Measurements from ENCODE around the gene DDX54. TPM values are rescaled to one million over a fixed set of nuclear protein-coding genes. Genes with fewer than 3 reads are reported as not detected.

Gene DDX54
- total RNA-seq, 1 donor from 2014 or later: 36.9 TPM

DNA sequence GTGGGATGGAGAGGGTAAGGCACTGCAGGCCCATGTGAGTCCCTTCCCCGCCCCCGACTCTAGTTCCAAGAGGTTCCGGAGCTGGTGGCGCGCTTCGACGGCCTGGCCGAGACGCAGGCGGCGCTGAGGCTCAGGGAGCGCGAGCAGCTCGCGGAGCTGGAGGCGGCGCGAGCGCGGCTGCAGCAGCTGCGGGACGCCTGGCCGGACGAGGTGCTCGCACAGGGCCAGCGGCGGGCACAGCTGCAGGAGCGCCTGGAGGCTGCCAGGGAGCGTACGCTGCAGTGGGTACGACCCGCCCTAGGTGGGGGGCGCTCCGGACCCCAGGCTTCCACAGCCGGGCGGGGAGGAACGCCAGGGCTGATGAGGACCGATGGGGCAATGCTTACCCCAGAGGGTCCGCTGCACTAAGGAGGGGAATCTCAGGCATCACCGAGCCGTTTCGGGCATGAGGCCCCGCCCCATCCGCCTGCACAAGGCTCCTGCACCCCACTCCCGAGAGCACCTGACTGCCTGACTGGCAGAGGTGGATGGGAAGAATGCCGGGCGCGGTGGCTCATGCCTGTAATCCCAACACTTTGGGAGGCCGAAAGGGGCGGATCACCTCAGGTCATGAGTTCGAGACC, 30.8 kb downstream of the DDX54 start:
- H4K20me1 ChIP-seq (ENCODE audit: low read depth): peaks cover 33% of the 10 kb centered on the region
- TF ChIP-seq EZH2 (IDR thresholded peaks at IDR 0.05) (no peak), EZH2phosphoT487 (IDR thresholded peaks at IDR 0.05) (no peak)
- TF ChIP-seq, protein P1, sequence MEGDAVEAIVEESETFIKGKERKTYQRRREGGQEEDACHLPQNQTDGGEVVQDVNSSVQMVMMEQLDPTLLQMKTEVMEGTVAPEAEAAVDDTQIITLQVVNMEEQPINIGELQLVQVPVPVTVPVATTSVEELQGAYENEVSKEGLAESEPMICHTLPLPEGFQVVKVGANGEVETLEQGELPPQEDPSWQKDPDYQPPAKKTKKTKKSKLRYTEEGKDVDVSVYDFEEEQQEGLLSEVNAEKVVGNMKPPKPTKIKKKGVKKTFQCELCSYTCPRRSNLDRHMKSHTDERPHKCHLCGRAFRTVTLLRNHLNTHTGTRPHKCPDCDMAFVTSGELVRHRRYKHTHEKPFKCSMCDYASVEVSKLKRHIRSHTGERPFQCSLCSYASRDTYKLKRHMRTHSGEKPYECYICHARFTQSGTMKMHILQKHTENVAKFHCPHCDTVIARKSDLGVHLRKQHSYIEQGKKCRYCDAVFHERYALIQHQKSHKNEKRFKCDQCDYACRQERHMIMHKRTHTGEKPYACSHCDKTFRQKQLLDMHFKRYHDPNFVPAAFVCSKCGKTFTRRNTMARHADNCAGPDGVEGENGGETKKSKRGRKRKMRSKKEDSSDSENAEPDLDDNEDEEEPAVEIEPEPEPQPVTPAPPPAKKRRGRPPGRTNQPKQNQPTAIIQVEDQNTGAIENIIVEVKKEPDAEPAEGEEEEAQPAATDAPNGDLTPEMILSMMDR (IDR thresholded peaks at IDR 0.05): peak; percentile 3
- H3K27me3 ChIP-seq: peaks cover 65% of the 10 kb centered on the region
- H3K4me3 Mint-ChIP-seq: peak overlapping the region; percentile 55
- no peaks in the 10 kb centered on the region for H3K9me3 Mint-ChIP-seq
- peak overlapping the region; percentile 86 for H3K4me2 ChIP-seq
- H3K27ac ChIP-seq: no peak overlapping the region
- H3K4me1 ChIP-seq: peaks cover 6% of the 10 kb centered on the region
- H3K4me1 Mint-ChIP-seq: peaks cover 30% of the 10 kb centered on the region
- H3K27ac Mint-ChIP-seq: no peak overlapping the region
- H3K79me2 ChIP-seq (ENCODE audit: low read depth): no peaks in the 10 kb centered on the region
- peak overlapping the region; percentile 78 for H2AFZ ChIP-seq (replicated peaks)
- peaks cover 9% of the 10 kb centered on the region for H3K36me3 Mint-ChIP-seq
- peak overlapping the region; percentile 51 for H3K4me3 ChIP-seq
- peaks cover 28% of the 10 kb centered on the region for H3K27me3 Mint-ChIP-seq (ENCODE audit: insufficient read depth, low read depth)
- H3K36me3 ChIP-seq: no peaks in the 10 kb centered on the region
- no peaks in the 10 kb centered on the region for H3K9me3 ChIP-seq (ENCODE audit: low read depth)
- H3K9ac ChIP-seq: no peak overlapping the region
- DNase-seq (ENCODE audit: low spot score): peak; percentile 86
- peaks cover 46% of the 10 kb centered on the region for H3F3A ChIP-seq (ENCODE audit: low read depth)

DNA sequence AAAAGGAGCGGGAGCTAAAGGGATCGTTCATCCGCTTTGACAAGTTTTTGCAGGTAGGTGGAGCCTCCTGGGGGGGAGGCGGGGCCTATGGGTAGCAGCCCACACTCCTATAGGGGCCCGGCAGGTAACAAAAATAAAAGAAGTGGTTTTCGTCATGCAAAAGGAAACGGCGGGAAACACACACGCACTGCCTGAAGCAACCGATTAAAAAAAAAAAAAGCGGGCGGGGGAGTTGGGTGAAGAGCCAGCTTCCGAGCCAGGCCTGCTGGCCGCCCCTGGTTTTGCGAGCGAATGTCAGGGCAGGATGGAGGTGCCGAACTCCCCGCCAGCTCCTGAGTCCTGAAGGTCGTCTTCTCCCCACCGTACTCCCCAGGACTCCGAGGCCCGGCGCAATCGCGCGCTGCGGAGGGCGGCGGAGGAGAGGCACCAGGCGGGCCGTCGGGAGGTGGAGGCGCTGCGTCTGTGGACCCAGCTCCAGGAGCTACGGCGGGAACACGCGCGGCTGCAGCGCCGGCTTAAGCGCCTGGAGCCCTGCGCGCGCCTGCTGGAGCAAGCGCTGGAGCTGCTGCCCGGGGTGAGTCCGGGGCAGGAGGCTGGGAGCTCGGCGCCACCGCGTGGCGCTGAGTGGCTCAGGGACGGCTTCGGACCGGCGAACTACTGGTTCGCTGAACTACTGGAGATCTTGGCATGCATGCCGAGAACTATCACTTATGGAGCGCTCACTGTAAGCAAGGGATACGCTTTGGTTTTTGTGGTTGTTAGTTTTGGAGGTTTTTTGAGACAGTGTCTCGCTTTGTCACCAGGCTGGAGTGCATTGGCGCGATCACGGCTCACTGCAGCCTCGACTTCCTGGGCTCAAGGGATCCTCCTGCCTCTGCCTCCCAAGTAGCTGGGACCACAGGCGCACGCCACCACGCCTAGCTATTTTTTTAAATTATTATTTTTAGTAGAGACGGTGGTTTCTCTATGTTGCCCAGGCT, 32.2 kb downstream of the DDX54 start:
- Histone ChIP-seq H3K27ac (no peak overlapping the region), H3K27me3 (peaks cover 65% of the 10 kb centered on the region), H3K4me1 (peaks cover 9% of the 10 kb centered on the region), H3K4me2 (peak overlapping the region; percentile 86), H3F3A (ENCODE audit: low read depth) (peaks cover 53% of the 10 kb centered on the region), H3K4me3 (peak overlapping the region; percentile 50), H4K20me1 (ENCODE audit: low read depth) (peaks cover 25% of the 10 kb centered on the region), H3K79me2 (ENCODE audit: low read depth) (no peaks in the 10 kb centered on the region), H3K9ac (no peak overlapping the region), H3K9me3 (ENCODE audit: low read depth) (no peaks in the 10 kb centered on the region), H3K36me3 (no peaks in the 10 kb centered on the region), H2AFZ (replicated peaks) (peak overlapping the region; percentile 80)
- H3K4me3 Mint-ChIP-seq: peak overlapping the region; percentile 64
- no peaks in the 10 kb centered on the region for H3K9me3 Mint-ChIP-seq
- peaks cover 5% of the 10 kb centered on the region for H3K36me3 Mint-ChIP-seq
- peaks cover 34% of the 10 kb centered on the region for H3K4me1 Mint-ChIP-seq
- DNase-seq (ENCODE audit: low spot score): peak; percentile 87
- no peak overlapping the region for H3K27ac Mint-ChIP-seq
- H3K27me3 Mint-ChIP-seq (ENCODE audit: insufficient read depth, low read depth): peaks cover 28% of the 10 kb centered on the region
- TF ChIP-seq, protein P1 (IDR thresholded peaks at IDR 0.05): peak; percentile 47
- TF ChIP-seq EZH2 (IDR thresholded peaks at IDR 0.05): peak; percentile 60
- TF ChIP-seq EZH2phosphoT487 (IDR thresholded peaks at IDR 0.05): peak; percentile 29

DNA sequence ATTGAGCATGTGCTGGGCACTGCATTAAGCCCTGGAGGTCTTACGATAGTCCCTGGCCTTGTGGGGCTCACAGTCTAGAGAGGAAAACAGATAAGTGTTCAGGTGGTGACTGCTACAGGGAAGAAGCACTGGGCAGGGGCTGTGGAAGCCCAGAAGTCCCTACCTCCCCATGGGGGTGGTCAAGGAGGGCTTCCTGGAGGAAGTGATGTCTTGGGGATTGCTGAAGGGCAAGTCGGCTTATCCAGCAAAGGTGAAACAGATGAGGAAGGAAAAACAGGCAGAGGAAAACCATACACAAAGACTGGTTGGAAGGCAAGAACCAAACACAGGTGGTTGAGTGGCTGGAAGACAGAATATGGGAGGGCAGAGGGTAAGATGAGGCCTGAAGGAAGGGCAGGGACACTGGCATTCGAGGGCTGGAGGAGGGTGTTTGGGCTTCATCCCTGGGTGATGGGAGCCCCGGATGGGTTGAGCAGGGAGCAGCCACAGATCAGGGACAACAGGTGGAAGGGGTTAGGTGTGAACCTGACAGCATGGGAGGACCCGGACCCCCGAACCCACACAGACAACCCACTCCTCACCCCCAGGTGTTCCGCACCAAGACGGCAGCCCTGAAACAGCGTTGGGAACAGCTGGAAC, 33.0 kb downstream of the DDX54 start:
- peaks cover 28% of the 10 kb centered on the region for H3K27me3 Mint-ChIP-seq (ENCODE audit: insufficient read depth, low read depth)

More for the DNA sequence above, 33.0 kb downstream of the DDX54 start:
- Mint-ChIP-seq H3K36me3 (peaks cover 5% of the 10 kb centered on the region), H3K4me3 (peak overlapping the region; percentile 64), H3K4me1 (peaks cover 34% of the 10 kb centered on the region), H3K27ac (no peak overlapping the region), H3K9me3 (peaks cover 3% of the 10 kb centered on the region)
- Histone ChIP-seq H2AFZ (replicated peaks) (no peak overlapping the region), H3K27ac (no peak overlapping the region), H3K9ac (no peak overlapping the region), H3K36me3 (no peaks in the 10 kb centered on the region), H3K4me1 (peaks cover 9% of the 10 kb centered on the region), H3F3A (ENCODE audit: low read depth) (peaks cover 53% of the 10 kb centered on the region), H4K20me1 (ENCODE audit: low read depth) (peaks cover 25% of the 10 kb centered on the region), H3K9me3 (ENCODE audit: low read depth) (no peaks in the 10 kb centered on the region), H3K27me3 (peaks cover 65% of the 10 kb centered on the region), H3K79me2 (ENCODE audit: low read depth) (no peaks in the 10 kb centered on the region), H3K4me2 (peak overlapping the region; percentile 86), H3K4me3 (peak overlapping the region; percentile 50)
- DNase-seq (ENCODE audit: low spot score): no peak
- TF ChIP-seq EZH2 (IDR thresholded peaks at IDR 0.05) (no peak), EZH2phosphoT487 (IDR thresholded peaks at IDR 0.05) (no peak)
- TF ChIP-seq, protein P1 (IDR thresholded peaks at IDR 0.05): no peak
